ENCODE data around the gene SRL. TPM values are rescaled to one million over a fixed set of nuclear protein-coding genes. Genes with fewer than 3 reads are reported as not detected.

The SRL gene
- total and polyA plus RNA-seq, 2 of the 8 experiments (the other 6 are each of a cell fraction or from before 2014, with no cell fraction given): 0.05 TPM; not detected in 1

DNA sequence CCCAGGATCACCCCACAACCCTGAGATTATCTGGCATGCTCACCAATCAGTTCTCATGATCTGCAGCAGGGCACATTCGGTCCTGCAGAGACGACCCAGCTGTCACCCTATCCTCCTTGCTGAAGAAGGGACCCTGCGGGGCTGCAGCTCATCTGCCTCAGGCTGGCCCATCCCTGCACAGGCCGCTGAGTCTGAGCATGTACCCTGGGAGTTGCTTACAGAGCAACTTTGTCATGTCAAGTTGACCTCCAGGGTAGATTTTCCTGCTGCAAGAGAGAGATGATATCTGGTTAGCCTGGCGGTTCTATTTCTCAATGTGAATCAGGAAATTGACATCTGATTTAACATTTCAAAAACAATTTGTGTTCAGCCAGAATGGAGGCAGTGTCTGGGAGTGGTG lies 89.6 kb downstream of the SRL start:
- no peak for FAIRE-seq
- Histone ChIP-seq H3K23ac (ENCODE audit: insufficient read length) (no peak overlapping the region), H4K20me1 (replicated peaks in 1 of 2; ENCODE audit: control insufficient read depth in 1 of 2, insufficient read depth in 2 of 2, low read length in 2 of 2) (no peaks in the 10 kb centered on the region), H2BK120ac (replicated peaks; ENCODE audit: low read depth, low read length) (no peak overlapping the region), H3K18ac (ENCODE audit: extremely low read depth, low read length) (no peak overlapping the region), H3K9me3 (ENCODE audit: insufficient read depth in 2 of 2, low read depth in 1 of 2, low read length in 1 of 2) (no peaks in the 10 kb centered on the region), H3K4me2 (ENCODE audit: insufficient read depth in 1 of 2, low read depth in 2 of 2, low read length in 2 of 2) (no peak overlapping the region), H3K9ac (replicated peaks in 1 of 4; ENCODE audit: extremely low read depth in 1 of 4, low read depth in 3 of 4, low read length in 3 of 4) (no peak overlapping the region), H3K23me2 (ENCODE audit: low read depth, low read length) (no peaks in the 10 kb centered on the region), H3K4ac (replicated peaks; ENCODE audit: insufficient read length, low read depth, low read length) (no peak overlapping the region), H3K79me1 (ENCODE audit: low read depth, low read length) (no peaks in the 10 kb centered on the region; the same call in 1 of the 2 replicates), H2AK5ac (ENCODE audit: low read depth, low read length) (no peak overlapping the region), H3K27ac (ENCODE audit: low read depth, low read length) (no peak overlapping the region), H2BK20ac (ENCODE audit: low read length) (no peak overlapping the region), H3K56ac (replicated peaks; ENCODE audit: insufficient read length, low read depth, low read length) (no peak overlapping the region), H4K5ac (ENCODE audit: insufficient read length, low read depth, low read length) (no peak overlapping the region), H3K79me2 (ENCODE audit: control insufficient read depth in 1 of 2, insufficient read depth in 2 of 2, low read length in 2 of 2) (no peaks in the 10 kb centered on the region), H4K91ac (replicated peaks; ENCODE audit: insufficient read length, low read length) (no peak overlapping the region), H2BK12ac (ENCODE audit: low read depth, low read length) (no peak overlapping the region), H2AFZ (ENCODE audit: low read length) (no peak overlapping the region), H2BK5ac (ENCODE audit: low read depth, low read length) (no peak overlapping the region), H3K4me3 (ENCODE audit: extremely low read depth in 1 of 4, insufficient read depth in 2 of 4, low read depth in 3 of 4, low read length in 4 of 4) (no peak overlapping the region), H3K14ac (ENCODE audit: insufficient read length) (no peak overlapping the region), H3K27me3 (replicated peaks in 1 of 4; ENCODE audit: control insufficient read depth in 3 of 4, extremely low read depth in 1 of 4, insufficient read depth in 3 of 4, low read length in 3 of 4) (no peaks in the 10 kb centered on the region), H3K4me1 (replicated peaks in 1 of 4; ENCODE audit: control insufficient read depth in 3 of 4, insufficient read depth in 4 of 4, low read length in 3 of 4) (no peaks in the 10 kb centered on the region; a peak in 1 of 7 replicates), H3K36me3 (ENCODE audit: control insufficient read depth in 2 of 4, insufficient read depth in 4 of 4, low read length in 3 of 4) (no peaks in the 10 kb centered on the region), H2BK15ac (ENCODE audit: low read length) (no peak overlapping the region), H4K8ac (ENCODE audit: extremely low read depth, insufficient read depth, low read length) (peak overlapping the region; percentile 31; the same call in 1 of the 2 replicates)
- ChIA-PET CTCF (ENCODE audit: partially characterized antibody) (interaction anchor here (1.8 kb wide), 1 partner anchor 170 kb away, joined by 5 read pairs; no protein-coding TSS in a partner anchor), POLR2A (ENCODE audit: partially characterized antibody) (no interaction called here)
- no peak for DNase-seq (ENCODE audit: low read depth in 1 of 2, low spot score in 2 of 2)
- TF ChIP-seq BRCA1 (IDR thresholded peaks at IDR 0.05; ENCODE audit: low read depth, low read length) (no peak), KDM5A (IDR thresholded peaks at IDR 0.05; ENCODE audit: low read length) (no peak), HDAC2 (IDR thresholded peaks at IDR 0.05; ENCODE audit: borderline replicate concordance in 1 of 2, low read depth in 2 of 2, low read length in 2 of 2) (no peak), SIX5 (IDR thresholded peaks at IDR 0.05; ENCODE audit: low read depth, low read length) (no peak), EZH2 (IDR thresholded peaks at IDR 0.05; ENCODE audit: low read depth, low read length, severe bottlenecking) (no peak), TAF1 (IDR thresholded peaks at IDR 0.05; ENCODE audit: low read depth, low read length) (no peak), BACH1 (IDR thresholded peaks at IDR 0.05; ENCODE audit: low read length) (no peak), SP4 (IDR thresholded peaks at IDR 0.05; ENCODE audit: low read length) (no peak), CTBP2 (IDR thresholded peaks at IDR 0.05; ENCODE audit: borderline replicate concordance, insufficient read depth, insufficient read length, low read length) (no peak)
- WGBS, 2 experiments (ENCODE audit: extremely low coverage in 1 of 2, insufficient coverage in 1 of 2, insufficient read length in 1 of 2, insufficient replicate concordance in 2 of 2, low coverage in 1 of 2, low lambda C conversion rate in 2 of 2, missing lambda C conversion rate in 1 of 2): 91% methylated on average over 5 of the region's 5 CpGs; no CpG with 5 or more reads in 1 of the 2 experiments

Measured in H1 (cell line).